GOT3 (cell line): Measurements from ENCODE around the gene CEP89.
"Not testable (repeated sequence)": the region's sequence is repeated elsewhere in the genome, so short reads cannot be mapped to it uniquely, and the experiment has no call there.

ENCODE experiments used
- DNase-seq: peaks from one replicate; lab custom pipeline; 2025; ENCODE audit warnings: mixed read lengths; lab: John Stamatoyannopoulos, UW

Gene CEP89

GRCh38 chr19:32869966-32870573 is 101.7 kb downstream of the CEP89 start:
- no peak for DNase-seq

- DNase-seq: no peak
Observed at GRCh38 chr19:32869369-32869965, 102.3 kb downstream of the CEP89 start, which contains the start of gene SLC7A9. TSS of gene SLC7A9 (minus strand) at chr19:32869767. CDS start at chr19:32868534, 1,233 bp downstream.

- no peak for DNase-seq
Observed at GRCh38 chr19:32868206-32868950, 103.4 kb downstream of the CEP89 start.

GRCh38 chr19:32867436-32867835 is 104.3 kb downstream of the CEP89 start:
- DNase-seq: not testable (repeated sequence)

- no peak for DNase-seq
Observed at GRCh38 chr19:32866564-32867265, 105.0 kb downstream of the CEP89 start.

GRCh38 chr19:32866061-32866460 is 105.7 kb downstream of the CEP89 start:
- no peak for DNase-seq

GRCh38 chr19:32865326-32865725 is 106.4 kb downstream of the CEP89 start:
- DNase-seq: no peak

GRCh38 chr19:32864318-32865007 is 107.3 kb downstream of the CEP89 start:
- no peak for DNase-seq

GRCh38 chr19:32863841-32864240 is 107.9 kb downstream of the CEP89 start:
- no peak for DNase-seq

- no peak for DNase-seq
Observed at GRCh38 chr19:32863301-32863700, 108.5 kb downstream of the CEP89 start.

GRCh38 chr19:32862741-32863140 is 109.0 kb downstream of the CEP89 start:
- no peak for DNase-seq

GRCh38 chr19:32862173-32862572 is 109.6 kb downstream of the CEP89 start:
- DNase-seq: no peak

- no peak for DNase-seq
Observed at GRCh38 chr19:32861596-32861995, 110.2 kb downstream of the CEP89 start.

- DNase-seq: no peak
Observed at GRCh38 chr19:32859591-32859990, 112.2 kb downstream of the CEP89 start.

- no peak for DNase-seq
Observed at GRCh38 chr19:32858559-32858958, 113.2 kb downstream of the CEP89 start.

- no peak for DNase-seq
Observed at GRCh38 chr19:32858155-32858554, 113.6 kb downstream of the CEP89 start.

- DNase-seq: no peak
Observed at GRCh38 chr19:32857584-32857983, 114.2 kb downstream of the CEP89 start.

GRCh38 chr19:32856818-32857217 is 114.9 kb downstream of the CEP89 start:
- not testable (repeated sequence) for DNase-seq

GRCh38 chr19:32852216-32852615 is 119.5 kb downstream of the CEP89 start:
- DNase-seq: no peak

GRCh38 chr19:32848035-32848434 is 123.7 kb downstream of the CEP89 start:
- not testable (repeated sequence) for DNase-seq

GRCh38 chr19:32843716-32844245 is 128.0 kb downstream of the CEP89 start:
- no peak for DNase-seq

- DNase-seq: no peak
Observed at GRCh38 chr19:32842061-32842460, 129.7 kb downstream of the CEP89 start.
